Liver (tissue), 9 donors: Measurements from ENCODE around the gene DAAM1. TPM values are rescaled to one million over a fixed set of nuclear protein-coding genes. Genes with fewer than 3 reads are reported as not detected.

Source experiments
- DNase-seq: peaks from one replicate; pipeline ENCODE4 v3.0.0-alpha.2; 2017; ENCODE audit warnings: low spot score
- H3K27ac ChIP-seq, 2 donors: one replicate each; pipeline ENCODE4 v1.7.0; 2013; ENCODE audit warnings: inconsistent platforms in 2 of 2, low read length in 2 of 2, control low read depth in 1 of 2, low read depth in 1 of 2, mild to moderate bottlenecking in 1 of 2
- H3K27me3 ChIP-seq, 4 donors: one replicate each; pipeline versions ENCODE4 v1.6.1 to v1.7.0; 2013; ENCODE audit warnings: low read length in 3 of 4, inconsistent platforms in 1 of 4, mild to moderate bottlenecking in 1 of 4, moderate library complexity in 1 of 4; ENCODE audit not compliant: control insufficient read depth in 4 of 4, insufficient read depth in 4 of 4
- H3K36me3 ChIP-seq, 4 donors: one replicate each; pipeline versions ENCODE4 v1.6.1 to v1.7.0; 2013; ENCODE audit warnings: low read length in 3 of 4, mild to moderate bottlenecking in 3 of 4, low read depth in 1 of 4, moderate library complexity in 1 of 4; ENCODE audit not compliant: control insufficient read depth in 4 of 4, insufficient read depth in 3 of 4
- H3K4me1 ChIP-seq, 4 donors: one replicate each; pipeline versions ENCODE4 v1.6.1 to v1.7.0; 2013; ENCODE audit warnings: low read length in 3 of 4, mild to moderate bottlenecking in 3 of 4, moderate library complexity in 1 of 4; ENCODE audit not compliant: control insufficient read depth in 4 of 4, insufficient read depth in 4 of 4
- H3K4me3 ChIP-seq, 3 donors: one replicate each; pipeline versions ENCODE4 v1.6.1 to v1.7.0; 2013; ENCODE audit warnings: low read length in 3 of 3, control low read depth in 1 of 3, low read depth in 1 of 3, mild to moderate bottlenecking in 1 of 3
- H3K9ac ChIP-seq, 2 donors: one replicate each; pipeline ENCODE4 v1.7.0; 2013; ENCODE audit warnings: low read length in 2 of 2, mild to moderate bottlenecking in 2 of 2, moderate library complexity in 2 of 2, control low read depth in 1 of 2, low read depth in 1 of 2
- H3K9me3 ChIP-seq, 4 donors: one replicate each; pipeline versions ENCODE4 v1.6.1 to v1.7.0; 2013; ENCODE audit warnings: low read length in 3 of 4; ENCODE audit not compliant: control insufficient read depth in 4 of 4
- ATF3 ChIP-seq: IDR thresholded peaks from 2 replicates; pipeline ENCODE4 v1.6.1; 2016; ENCODE audit warnings: antibody characterized with exemption
- CTCF ChIP-seq: fragments of 150-350 bp; IDR thresholded peaks from 2 replicates; pipeline ENCODE4 v1.5.1; 2017; ENCODE audit warnings: improper control_type of control experiment, low read depth, low read length; ENCODE audit not compliant: missing input control
- EGR1 ChIP-seq, 2 donors: IDR thresholded peaks; 2 replicates each; pipeline ENCODE4 v1.6.1; 2016 to 2018; ENCODE audit warnings: antibody characterized with exemption in 2 of 2, low read depth in 2 of 2
- FOXA1 ChIP-seq: IDR thresholded peaks from 2 replicates; pipeline ENCODE4 v1.6.1; 2016; ENCODE audit warnings: antibody characterized with exemption
- FOXA2 ChIP-seq: IDR thresholded peaks from 2 replicates; pipeline ENCODE4 v1.6.1; 2016; ENCODE audit warnings: antibody characterized with exemption
- GABPA ChIP-seq, 2 donors: IDR thresholded peaks in 1 of 2; conservative IDR thresholded peaks in 1 of 2; 2 replicates each; pipeline ENCODE4 v1.6.1; 2016; ENCODE audit warnings: antibody characterized with exemption in 2 of 2, mild to moderate bottlenecking in 1 of 2, moderate library complexity in 1 of 2
- HNF4A ChIP-seq, 2 donors: conservative IDR thresholded peaks; 2 replicates each; pipeline ENCODE4 v1.6.1; 2016; ENCODE audit warnings: antibody characterized with exemption in 2 of 2, mild to moderate bottlenecking in 2 of 2
- HNF4G ChIP-seq: IDR thresholded peaks from 2 replicates; pipeline ENCODE4 v1.6.1; 2016; ENCODE audit warnings: antibody characterized with exemption
- JUND ChIP-seq, 2 donors: IDR thresholded peaks; 2 replicates each; pipeline ENCODE4 v1.6.1; 2016; ENCODE audit warnings: antibody characterized with exemption in 2 of 2
- MAX ChIP-seq: IDR thresholded peaks from 2 replicates; pipeline ENCODE4 v1.6.1; 2016; ENCODE audit warnings: antibody characterized with exemption
- NR2F2 ChIP-seq: IDR thresholded peaks from 2 replicates; pipeline ENCODE4 v1.6.1; 2016; ENCODE audit warnings: antibody characterized with exemption
- RAD21 ChIP-seq, 2 donors: IDR thresholded peaks; 2 replicates each; pipeline ENCODE4 v1.6.1; 2016; ENCODE audit warnings: antibody characterized with exemption in 2 of 2, mild to moderate bottlenecking in 2 of 2
- REST ChIP-seq: IDR thresholded peaks from 2 replicates; pipeline ENCODE4 v1.6.1; 2016; ENCODE audit warnings: antibody characterized with exemption, mild to moderate bottlenecking
- RXRA ChIP-seq, 2 donors: IDR thresholded peaks; 2 replicates each; pipeline ENCODE4 v1.6.1; 2017 to 2018; ENCODE audit warnings: antibody characterized with exemption in 2 of 2, mild to moderate bottlenecking in 1 of 2
- SP1 ChIP-seq: IDR thresholded peaks from 2 replicates; pipeline ENCODE4 v1.6.1; 2018; ENCODE audit warnings: antibody characterized with exemption, mild to moderate bottlenecking
- TAF1 ChIP-seq: conservative IDR thresholded peaks from 2 replicates; pipeline ENCODE4 v1.6.1; 2016; ENCODE audit warnings: antibody characterized with exemption, mild to moderate bottlenecking
- YY1 ChIP-seq: IDR thresholded peaks from 2 replicates; pipeline ENCODE4 v1.6.1; 2016; ENCODE audit warnings: antibody characterized with exemption, mild to moderate bottlenecking
- WGBS: extraction: QIAGEN DNeasy Blood & Tissue Kit; methylation state at CpG from one replicate; pipeline ENCODE4 v1.1.7; 2013; 5-methylcytosine and 5-hydroxymethylcytosine counted together
- polyA plus RNA-seq, 2 donors: library from polyadenylated mRNA; stranded (reverse) in 1 of 2; unstranded in 1 of 2; fragments of 200-250 nt in 1 of 2; fragments of >200 nt in 1 of 2; fragmentation: Nextera tagmentation in 1 of 2; extraction: Ambion mirVana in 1 of 2; gene quantifications; one replicate each; pipeline versions ENCODE4 v1.2.1 to v1.2.3, GENCODE V29; 2013 to 2015
- total RNA-seq, 2 donors: library from RNA; depleted of rRNA; stranded (reverse); fragments of >200 nt; gene quantifications; one replicate each; pipeline ENCODE4 v1.2.3, GENCODE V29; 2014
- TF ChIP-seq, protein P1 (sequence below): IDR thresholded peaks from 2 replicates; pipeline ENCODE4 v1.6.1; 2016; ENCODE audit warnings: antibody characterized with exemption
- donor health status: healthy.
- donor health status: healthy.
- donor health status: healthy.
- donor health status: healthy.
- donor health status: healthy.

DAAM1 gene
- total and polyA plus RNA-seq, 4 donors: 9.5 to 28.4 (median 18.5) TPM

DNA sequence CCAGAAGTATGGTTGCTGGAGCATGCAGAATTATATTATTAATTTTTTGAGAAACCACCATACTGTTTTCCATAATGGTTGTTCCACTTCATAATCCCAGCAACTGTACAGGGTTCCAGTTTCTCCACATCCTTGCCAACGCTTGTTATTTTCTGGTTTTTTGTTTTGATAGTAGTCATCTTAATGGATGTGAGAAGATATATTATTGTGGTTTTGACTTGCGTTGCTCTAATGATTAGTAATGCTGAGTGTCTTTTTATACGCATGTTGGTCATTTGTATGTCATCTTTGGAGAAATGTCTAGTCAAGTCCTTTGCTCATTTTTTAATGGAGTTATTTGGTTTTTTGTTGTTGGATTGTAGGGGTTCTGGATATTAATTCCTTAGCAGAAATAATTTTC is 58.1 kb downstream of the DAAM1 start:
- no peak for TF ChIP-seq MAX
- TF ChIP-seq, protein P1, sequence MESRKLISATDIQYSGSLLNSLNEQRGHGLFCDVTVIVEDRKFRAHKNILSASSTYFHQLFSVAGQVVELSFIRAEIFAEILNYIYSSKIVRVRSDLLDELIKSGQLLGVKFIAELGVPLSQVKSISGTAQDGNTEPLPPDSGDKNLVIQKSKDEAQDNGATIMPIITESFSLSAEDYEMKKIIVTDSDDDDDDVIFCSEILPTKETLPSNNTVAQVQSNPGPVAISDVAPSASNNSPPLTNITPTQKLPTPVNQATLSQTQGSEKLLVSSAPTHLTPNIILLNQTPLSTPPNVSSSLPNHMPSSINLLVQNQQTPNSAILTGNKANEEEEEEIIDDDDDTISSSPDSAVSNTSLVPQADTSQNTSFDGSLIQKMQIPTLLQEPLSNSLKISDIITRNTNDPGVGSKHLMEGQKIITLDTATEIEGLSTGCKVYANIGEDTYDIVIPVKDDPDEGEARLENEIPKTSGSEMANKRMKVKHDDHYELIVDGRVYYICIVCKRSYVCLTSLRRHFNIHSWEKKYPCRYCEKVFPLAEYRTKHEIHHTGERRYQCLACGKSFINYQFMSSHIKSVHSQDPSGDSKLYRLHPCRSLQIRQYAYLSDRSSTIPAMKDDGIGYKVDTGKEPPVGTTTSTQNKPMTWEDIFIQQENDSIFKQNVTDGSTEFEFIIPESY: no peak
- no peak for TF ChIP-seq TAF1
- TF ChIP-seq HNF4A (conservative IDR thresholded peaks at IDR 0.05): no peak
- no peak for TF ChIP-seq FOXA2
- no peak for TF ChIP-seq RAD21 (IDR thresholded peaks at IDR 0.05)
- TF ChIP-seq ATF3: no peak
- no peak for TF ChIP-seq CTCF
- TF ChIP-seq JUND (IDR thresholded peaks at IDR 0.05): no peak
- no peak for TF ChIP-seq EGR1 (IDR thresholded peaks at IDR 0.05; ENCODE audit: low read depth in 2 of 2)
- no peak for TF ChIP-seq NR2F2
- TF ChIP-seq SP1: no peak
- no peak for TF ChIP-seq REST
- TF ChIP-seq FOXA1: no peak
- no peak for TF ChIP-seq YY1
- no peak for TF ChIP-seq HNF4G
- no peak for TF ChIP-seq RXRA (IDR thresholded peaks at IDR 0.05)
- no peak for TF ChIP-seq GABPA (IDR thresholded peaks at IDR 0.05 in 1 of 2, conservative IDR thresholded peaks at IDR 0.05 in 1 of 2)
- Histone ChIP-seq H3K27ac (no peak overlapping the region), H3K4me1 (peaks cover 0 to 11% (median 3%) of the 10 kb centered on the region in 4 donors), H3K4me3 (no peak overlapping the region), H3K27me3 (no peaks in the 10 kb centered on the region), H3K9me3 (no peaks in the 10 kb centered on the region), H3K9ac (no peak overlapping the region), H3K36me3 (no peaks in the 10 kb centered on the region)
- WGBS: 98% methylated on average over 3 of the region's 3 CpGs
- no peak for DNase-seq
